Activated T-helper 2 cell treated with anti-CD3 and anti-CD28 coated beads, Interferon-gamma antibody, Interleukin-2, Interleukin-4, amounts not matched to agents 10 μg/mL and 5 μg/mL and 100 μg/mL, durations not matched to agents 14 hours and 24 hours and 36 hours (primary cell): Measurements from ENCODE around the gene COL17A1. TPM values are rescaled to one million over a fixed set of nuclear protein-coding genes. Genes with fewer than 3 reads are reported as not detected.

ENCODE experiments used
- DNase-seq: peaks from one replicate; pipeline ENCODE4 v3.0.0; 2021; ENCODE audit warnings: low spot score
- H3K27ac Mint-ChIP-seq: one replicate; pipeline ENCODE4 v1.8.0; 2021; ENCODE audit warnings: mixed read lengths
- H3K27me3 Mint-ChIP-seq: one replicate; pipeline ENCODE4 v1.8.0; 2021; ENCODE audit warnings: low read depth, mixed read lengths
- H3K36me3 Mint-ChIP-seq: one replicate; pipeline ENCODE4 v1.8.0; 2021; ENCODE audit warnings: low read depth, mixed read lengths
- H3K4me1 Mint-ChIP-seq: one replicate; pipeline ENCODE4 v1.8.0; 2021; ENCODE audit warnings: low read depth, mixed read lengths
- H3K4me3 Mint-ChIP-seq: one replicate; pipeline ENCODE4 v1.8.0; 2021; ENCODE audit warnings: low read depth, mild to moderate bottlenecking, moderate library complexity, mixed read lengths
- H3K9me3 Mint-ChIP-seq: one replicate; pipeline ENCODE4 v1.8.0; 2021; ENCODE audit warnings: mixed read lengths
- intact Hi-C: fragments of 100-400 bp; cut with micrococcal nuclease; formaldehyde crosslinking; loops from one replicate; pipeline ENCODE4 v1.15.1; 2023
- total RNA-seq: library from RNA; stranded (reverse); gene quantifications from 2 replicates; pipeline ENCODE4 v1.2.3, GENCODE V29; 2022

COL17A1 gene
- not detected in 2 replicates for total RNA-seq

DNA sequence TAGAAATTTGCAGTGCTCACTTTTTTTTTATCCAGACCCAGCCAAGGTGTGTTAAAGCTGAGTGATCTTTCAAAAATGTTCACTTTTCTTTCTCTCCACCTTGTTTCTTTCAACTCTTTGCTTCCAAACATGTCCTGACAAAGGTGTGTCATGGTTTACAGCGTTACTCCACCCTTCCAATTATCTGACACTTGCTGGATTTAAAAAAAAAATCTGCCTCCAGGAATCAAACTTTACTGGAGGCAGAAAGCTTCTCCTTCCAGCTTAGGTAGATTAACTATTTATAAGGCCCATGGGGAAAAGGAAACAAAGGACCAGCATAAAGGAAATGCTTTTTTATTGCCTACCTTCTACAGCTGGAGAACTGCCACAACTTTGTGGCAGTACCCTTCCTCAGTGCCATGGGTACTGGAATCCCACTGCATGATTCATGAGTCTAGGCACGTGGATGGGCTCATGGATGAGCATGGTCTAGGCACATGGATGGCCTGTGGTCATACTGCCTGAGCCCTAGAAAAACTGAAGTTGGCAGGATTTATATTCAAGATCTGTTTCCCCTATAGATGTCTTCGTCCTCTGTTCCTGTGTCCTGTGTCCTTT, at the start of gene COL17A1:
TSS of gene COL17A1 (minus strand) at position 80 of the 600 bp plus-strand sequence. CDS start 5,207 bp downstream, outside the sequence.
- Mint-ChIP-seq H3K36me3 (no peaks in the 10 kb centered on the region), H3K9me3 (no peaks in the 10 kb centered on the region), H3K27me3 (peaks cover 11% of the 10 kb centered on the region), H3K4me3 (no peak within 1 kb of the TSS), H3K27ac (no peak within 1 kb of the TSS), H3K4me1 (no peaks in the 10 kb centered on the region)
- no peak for DNase-seq
- intact Hi-C loops, result no loop called here

DNA sequence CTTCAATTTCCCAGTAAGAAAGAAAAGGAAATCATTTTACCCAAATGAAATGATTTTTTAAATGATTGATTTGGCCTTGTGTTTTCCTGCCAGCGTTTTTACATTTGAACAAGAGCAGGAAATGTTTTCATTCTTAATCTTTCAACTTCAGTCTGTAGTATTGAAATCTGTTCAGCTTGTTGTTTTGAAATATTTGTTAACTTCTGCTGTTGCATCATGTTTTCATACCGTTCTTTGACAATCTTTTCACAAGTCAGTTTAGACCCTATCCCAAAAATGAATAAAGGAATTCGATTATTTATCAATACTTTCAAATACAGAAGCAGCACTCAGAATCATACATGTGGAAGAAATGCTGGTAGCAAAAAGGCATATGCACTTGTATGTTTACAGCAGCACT, 44.4 kb upstream of the COL17A1 start:
- intact Hi-C loops, result no loop called here
- DNase-seq, result no peak
- Mint-ChIP-seq H3K27ac (no peak overlapping the region), H3K27me3 (peaks cover 25% of the 10 kb centered on the region), H3K4me1 (no peaks in the 10 kb centered on the region), H3K4me3 (no peak overlapping the region), H3K36me3 (peaks cover 17% of the 10 kb centered on the region), H3K9me3 (no peaks in the 10 kb centered on the region)

DNA sequence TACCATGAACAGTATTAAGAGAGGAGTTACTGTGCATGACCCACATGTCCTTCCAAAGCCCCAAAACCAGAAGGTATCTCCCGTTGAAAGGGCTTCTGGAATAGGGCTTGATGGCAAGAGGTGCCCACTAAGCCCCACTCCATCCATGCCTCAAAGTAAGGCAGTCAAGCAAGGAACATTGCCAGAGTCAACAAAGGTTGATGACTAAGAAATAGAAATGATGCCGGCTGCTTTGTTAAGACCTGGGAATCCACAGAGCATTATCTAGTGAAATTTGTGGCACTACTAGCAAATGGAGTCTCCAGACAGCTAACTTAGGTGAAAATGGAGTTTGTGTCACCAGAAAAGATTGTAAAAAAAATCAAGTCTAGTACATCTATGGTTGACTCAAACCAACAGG, 42.5 kb upstream of the COL17A1 start:
- Mint-ChIP-seq H3K27ac (no peak overlapping the region), H3K4me3 (no peak overlapping the region), H3K9me3 (no peaks in the 10 kb centered on the region), H3K36me3 (peaks cover 27% of the 10 kb centered on the region), H3K4me1 (peaks cover 7% of the 10 kb centered on the region), H3K27me3 (peaks cover 11% of the 10 kb centered on the region)
- no peak for DNase-seq
- intact Hi-C loops, result no loop called here

DNA sequence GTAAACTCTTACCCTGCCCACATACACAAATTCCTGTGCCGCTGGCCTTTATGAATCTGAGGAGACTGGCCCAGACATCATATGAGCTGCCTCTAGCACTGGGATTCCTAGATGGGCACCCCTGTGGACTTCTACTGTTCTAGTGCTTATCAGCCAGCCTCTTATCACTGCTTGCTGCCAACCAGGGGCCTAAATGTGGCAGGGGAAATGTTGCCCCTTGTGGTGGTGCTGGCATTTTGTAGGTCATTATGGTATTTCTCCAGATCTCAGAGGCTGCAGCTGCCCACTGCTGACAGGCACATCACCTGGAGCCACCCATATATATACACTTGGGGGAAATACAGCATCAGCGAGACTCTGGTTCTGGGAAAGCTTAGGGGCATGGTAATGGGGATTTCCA, 41.7 kb upstream of the COL17A1 start:
- peaks cover 28% of the 10 kb centered on the region for H3K36me3 Mint-ChIP-seq
- H3K27me3 Mint-ChIP-seq, result peaks cover 3% of the 10 kb centered on the region
- no peaks in the 10 kb centered on the region for H3K9me3 Mint-ChIP-seq
- no peak overlapping the region for H3K4me3 Mint-ChIP-seq
- no peak overlapping the region for H3K27ac Mint-ChIP-seq
- intact Hi-C loops, result no loop called here
- H3K4me1 Mint-ChIP-seq, result peaks cover 12% of the 10 kb centered on the region
- no peak for DNase-seq

DNA sequence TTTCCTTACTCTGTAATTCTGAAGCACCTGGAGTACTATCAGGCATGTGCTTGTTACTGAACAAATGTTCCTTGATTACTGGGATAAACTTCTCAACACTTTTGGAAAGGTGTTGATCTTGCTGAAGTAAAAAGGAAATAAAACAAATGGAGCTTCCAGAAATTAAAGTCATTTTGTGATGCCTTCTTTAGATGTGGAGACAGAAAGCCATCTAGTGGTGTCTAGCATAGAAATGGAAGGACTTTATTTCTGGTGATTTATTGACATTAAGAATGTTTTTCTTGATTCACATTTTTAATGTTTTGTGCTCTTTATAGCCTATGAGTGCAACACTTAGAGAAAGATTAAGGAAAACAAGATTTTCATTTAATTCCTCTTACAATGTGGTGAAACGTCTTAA, 37.7 kb upstream of the COL17A1 start:
- H3K27me3 Mint-ChIP-seq, result no peaks in the 10 kb centered on the region
- H3K27ac Mint-ChIP-seq, result peak overlapping the region; percentile 60
- DNase-seq, result no peak
- intact Hi-C loops, result loop anchor here (5.0 kb wide), 4 partner anchors 96 to 366 kb away; partner anchors contain the start of genes CFAP43 and ITPRIP
- no peaks in the 10 kb centered on the region for H3K9me3 Mint-ChIP-seq
- peak overlapping the region; percentile 90 for H3K4me3 Mint-ChIP-seq
- peaks cover 28% of the 10 kb centered on the region for H3K36me3 Mint-ChIP-seq
- peaks cover 28% of the 10 kb centered on the region for H3K4me1 Mint-ChIP-seq

DNA sequence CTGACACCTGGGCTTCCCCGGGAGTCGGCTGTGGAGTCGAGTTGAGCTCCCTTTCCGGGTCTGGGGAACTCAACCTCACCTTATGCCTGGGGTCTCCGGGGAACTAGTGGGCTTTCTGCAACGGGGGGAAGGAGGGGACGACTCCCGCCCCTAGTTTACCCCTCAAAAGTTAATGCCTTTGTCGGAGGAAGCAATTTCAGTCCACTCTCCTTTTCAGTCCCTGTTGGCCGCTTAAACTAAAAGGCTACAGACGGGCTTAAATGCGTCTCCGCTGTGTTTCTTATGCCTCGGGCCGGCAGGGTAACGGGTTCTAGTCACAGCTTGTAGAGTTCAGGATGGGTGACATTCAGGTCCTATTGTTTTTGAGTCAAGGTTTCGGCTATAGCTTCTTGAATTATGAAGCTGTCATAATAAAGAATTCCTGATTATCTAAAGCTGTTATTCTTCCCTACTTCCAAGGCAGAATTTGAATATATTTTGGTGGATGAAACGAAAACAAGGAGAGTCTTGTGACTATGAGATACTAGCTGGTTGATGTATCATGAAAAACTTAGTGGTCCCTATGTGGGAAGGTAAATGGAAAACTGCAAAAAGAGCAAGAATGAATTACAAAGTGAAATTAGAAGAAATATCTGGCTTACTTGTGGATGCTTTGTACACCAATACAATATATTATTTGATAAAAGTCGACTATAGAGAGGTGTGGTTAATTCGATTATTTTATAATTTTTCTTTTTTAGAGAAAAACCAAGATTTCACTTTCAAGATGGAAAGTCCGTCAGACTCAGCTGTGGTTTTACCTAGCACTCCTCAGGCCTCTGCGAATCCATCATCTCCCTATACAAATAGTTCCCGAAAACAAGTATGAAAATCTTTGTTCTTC, 36.8 kb upstream of the COL17A1 start:
- peaks cover 28% of the 10 kb centered on the region for H3K36me3 Mint-ChIP-seq
- peaks cover 33% of the 10 kb centered on the region for H3K4me1 Mint-ChIP-seq
- H3K27ac Mint-ChIP-seq, result peak overlapping the region; percentile 99
- H3K27me3 Mint-ChIP-seq, result peaks cover 5% of the 10 kb centered on the region
- peak overlapping the region; percentile 90 for H3K4me3 Mint-ChIP-seq
- no peak for DNase-seq
- no peaks in the 10 kb centered on the region for H3K9me3 Mint-ChIP-seq
- intact Hi-C loops, result loop anchor here (1.0 to 5.0 kb wide), 5 partner anchors 95 to 365 kb away; partner anchors contain the start of genes CFAP43 and ITPRIP

DNA sequence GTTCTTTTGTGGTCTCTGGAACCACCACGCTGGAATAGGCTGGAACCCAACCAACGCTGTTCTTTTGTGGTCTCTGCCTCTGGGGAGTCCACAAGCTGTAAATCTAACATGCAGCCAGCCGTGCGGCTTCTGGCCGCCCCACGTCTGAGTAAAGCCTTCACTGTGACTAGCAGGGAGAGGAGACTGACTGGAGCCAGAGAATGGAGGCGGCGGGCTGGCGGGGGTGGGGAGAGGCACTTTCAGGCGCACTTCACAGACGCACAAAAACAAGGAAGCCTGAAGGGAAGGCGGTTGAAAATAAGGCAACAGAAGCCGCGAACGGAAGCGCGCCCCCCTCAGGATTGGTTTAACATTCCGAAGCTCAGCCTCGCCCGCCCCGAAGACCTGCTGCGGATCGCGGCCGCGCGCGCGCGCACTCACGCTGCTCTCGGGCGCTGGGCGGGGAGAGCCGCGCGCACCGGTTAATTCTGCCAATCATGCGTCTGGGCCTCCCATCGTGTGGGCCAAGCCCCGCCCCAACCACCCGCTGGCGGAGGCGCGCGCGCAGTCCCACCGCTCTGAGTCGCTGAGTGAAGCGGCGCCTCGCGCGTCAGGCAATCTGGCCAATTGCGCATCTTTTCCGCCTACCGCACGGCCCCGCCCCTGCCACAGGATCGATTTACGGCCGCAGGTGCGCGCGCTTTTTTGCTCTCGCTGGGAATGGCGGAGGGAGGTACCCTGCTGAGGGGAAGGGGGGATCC, 36.0 kb upstream of the COL17A1 start, which contains the start of gene SFR1:
TSS of gene SFR1 (plus strand) at position 687 of the 740 bp plus-strand sequence. CDS start at position 700, 13 bp downstream.
- peaks cover 11% of the 10 kb centered on the region for H3K27me3 Mint-ChIP-seq
- peaks cover 26% of the 10 kb centered on the region for H3K36me3 Mint-ChIP-seq
- H3K9me3 Mint-ChIP-seq, result no peaks in the 10 kb centered on the region
- peak within 1 kb of the TSS; percentile 99 for H3K27ac Mint-ChIP-seq
- H3K4me3 Mint-ChIP-seq, result peak within 1 kb of the TSS; percentile 90
- peak; percentile 99 for DNase-seq
- H3K4me1 Mint-ChIP-seq, result peaks cover 40% of the 10 kb centered on the region
- intact Hi-C loops, result loop anchor here (1.0 to 5.0 kb wide), 9 partner anchors 11 to 364 kb away; partner anchors contain the start of genes CFAP43, GSTO2, ITPRIP and SLK

DNA sequence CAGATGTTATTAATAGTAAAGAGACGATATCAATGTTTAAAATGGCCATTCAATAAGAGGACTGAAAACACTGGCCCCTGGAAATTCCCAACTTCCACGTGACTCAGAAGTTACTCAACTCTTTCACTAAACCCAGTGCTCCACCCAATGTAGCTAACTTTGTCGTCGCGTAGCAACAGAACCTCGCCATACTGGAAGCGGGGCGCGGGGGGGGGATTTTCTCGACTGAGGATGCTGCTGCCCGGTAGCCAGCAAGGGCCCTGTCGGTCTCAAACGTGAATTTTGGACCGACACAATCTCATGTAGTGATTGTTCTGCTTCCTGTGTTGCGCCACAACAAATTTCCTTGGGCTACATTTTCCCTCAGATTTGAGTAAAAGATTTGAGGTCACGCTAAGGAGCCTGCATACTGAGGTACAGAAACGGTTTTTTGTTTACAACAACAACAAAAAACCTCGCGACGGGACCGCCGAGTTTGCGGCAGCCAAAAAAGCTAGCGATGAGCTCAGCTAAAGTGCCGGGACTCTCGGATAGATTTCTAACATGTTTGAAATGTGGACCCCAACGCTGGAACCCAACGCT, 35.3 kb upstream of the COL17A1 start:
- Mint-ChIP-seq H3K4me3 (peak overlapping the region; percentile 90), H3K27ac (peak overlapping the region; percentile 99), H3K36me3 (peaks cover 19% of the 10 kb centered on the region), H3K9me3 (no peaks in the 10 kb centered on the region), H3K4me1 (peaks cover 41% of the 10 kb centered on the region), H3K27me3 (peaks cover 11% of the 10 kb centered on the region)
- intact Hi-C loops, result loop anchor here (1.0 to 5.0 kb wide), 8 partner anchors 11 to 364 kb away; partner anchors contain the start of genes CFAP43, GSTO2, ITPRIP and SLK
- DNase-seq, result peak; percentile 77

DNA sequence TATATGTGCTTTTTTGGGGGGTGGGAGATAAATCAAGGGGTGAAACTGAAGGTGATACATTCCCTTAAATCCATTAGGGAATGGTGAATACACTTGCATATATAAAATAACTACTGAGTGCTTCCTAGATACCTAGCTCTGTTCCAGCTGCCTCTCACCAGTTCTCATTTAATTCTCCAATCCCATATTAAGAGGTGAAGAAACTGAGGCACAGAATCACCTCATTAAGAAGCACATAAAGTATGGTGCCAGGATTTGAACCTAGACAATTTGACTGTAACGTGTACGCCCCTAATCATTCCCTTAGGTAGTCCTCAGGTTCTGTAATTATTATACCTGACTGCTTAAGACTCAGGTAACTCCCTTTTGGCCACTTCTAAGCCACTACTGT, 34.8 kb upstream of the COL17A1 start:
- Mint-ChIP-seq H3K4me1 (peaks cover 41% of the 10 kb centered on the region), H3K27me3 (peaks cover 12% of the 10 kb centered on the region), H3K27ac (peak overlapping the region; percentile 99), H3K36me3 (peaks cover 16% of the 10 kb centered on the region), H3K4me3 (peak overlapping the region; percentile 90), H3K9me3 (no peaks in the 10 kb centered on the region)
- intact Hi-C loops, result loop anchor here (2.0 to 5.0 kb wide), 5 partner anchors 93 to 363 kb away; partner anchors contain the start of genes CFAP43, GSTO2 and ITPRIP
- no peak for DNase-seq

DNA sequence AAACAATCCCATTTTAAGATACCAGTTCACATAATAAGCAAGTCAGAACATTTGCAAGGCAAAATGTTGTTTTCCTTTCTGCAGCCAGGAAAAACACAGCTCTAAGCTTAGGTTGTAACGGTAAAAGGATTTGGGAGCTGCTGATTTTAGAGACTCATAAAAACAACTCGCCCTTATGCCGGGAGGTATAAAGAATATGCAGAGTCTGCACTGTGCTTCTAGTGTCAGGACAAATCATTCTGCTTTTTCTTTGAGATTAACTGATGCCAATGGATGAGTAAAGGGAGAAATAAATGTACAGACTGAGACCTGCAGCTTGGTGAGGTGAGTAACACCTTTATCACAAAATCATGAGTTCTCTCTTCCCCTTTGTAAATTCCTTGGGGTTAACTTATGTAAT, 34.3 kb upstream of the COL17A1 start:
- no peak overlapping the region for H3K4me3 Mint-ChIP-seq
- H3K4me1 Mint-ChIP-seq, result peaks cover 41% of the 10 kb centered on the region
- no peaks in the 10 kb centered on the region for H3K9me3 Mint-ChIP-seq
- intact Hi-C loops, result loop anchor here (2.0 to 5.0 kb wide), 5 partner anchors 93 to 363 kb away; partner anchors contain the start of genes CFAP43, GSTO2 and ITPRIP
- peaks cover 11% of the 10 kb centered on the region for H3K36me3 Mint-ChIP-seq
- H3K27ac Mint-ChIP-seq, result no peak overlapping the region
- H3K27me3 Mint-ChIP-seq, result peaks cover 16% of the 10 kb centered on the region
- no peak for DNase-seq

DNA sequence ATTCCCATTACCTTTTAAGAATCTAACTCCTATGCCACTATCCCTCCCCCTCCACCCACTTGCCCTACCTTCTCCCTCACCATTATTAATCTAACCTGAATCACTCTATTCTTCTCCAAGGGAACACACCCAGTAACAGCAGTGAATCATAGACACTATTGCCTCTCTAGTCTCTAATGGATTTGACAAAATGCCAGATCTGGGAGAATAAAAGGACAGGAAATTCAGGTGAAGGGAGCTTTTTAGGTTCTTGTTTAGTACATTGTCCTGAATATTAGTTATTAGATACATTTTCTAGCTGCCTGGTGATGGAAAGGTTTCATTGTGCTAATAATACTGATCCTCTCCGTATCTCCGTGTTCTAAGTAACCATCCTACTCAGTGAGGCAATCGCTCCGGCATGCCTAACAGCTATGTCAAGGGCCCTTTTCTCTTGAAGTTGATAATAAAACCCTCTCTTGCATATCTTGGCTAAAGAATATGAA, 32.2 kb upstream of the COL17A1 start:
- intact Hi-C loops, result no loop called here
- no peaks in the 10 kb centered on the region for H3K36me3 Mint-ChIP-seq
- H3K4me1 Mint-ChIP-seq, result peaks cover 36% of the 10 kb centered on the region
- no peak overlapping the region for H3K27ac Mint-ChIP-seq
- no peaks in the 10 kb centered on the region for H3K9me3 Mint-ChIP-seq
- no peak for DNase-seq
- H3K27me3 Mint-ChIP-seq, result peaks cover 16% of the 10 kb centered on the region
- no peak overlapping the region for H3K4me3 Mint-ChIP-seq
